ENCODE results near the gene CACHD1.

DNA sequence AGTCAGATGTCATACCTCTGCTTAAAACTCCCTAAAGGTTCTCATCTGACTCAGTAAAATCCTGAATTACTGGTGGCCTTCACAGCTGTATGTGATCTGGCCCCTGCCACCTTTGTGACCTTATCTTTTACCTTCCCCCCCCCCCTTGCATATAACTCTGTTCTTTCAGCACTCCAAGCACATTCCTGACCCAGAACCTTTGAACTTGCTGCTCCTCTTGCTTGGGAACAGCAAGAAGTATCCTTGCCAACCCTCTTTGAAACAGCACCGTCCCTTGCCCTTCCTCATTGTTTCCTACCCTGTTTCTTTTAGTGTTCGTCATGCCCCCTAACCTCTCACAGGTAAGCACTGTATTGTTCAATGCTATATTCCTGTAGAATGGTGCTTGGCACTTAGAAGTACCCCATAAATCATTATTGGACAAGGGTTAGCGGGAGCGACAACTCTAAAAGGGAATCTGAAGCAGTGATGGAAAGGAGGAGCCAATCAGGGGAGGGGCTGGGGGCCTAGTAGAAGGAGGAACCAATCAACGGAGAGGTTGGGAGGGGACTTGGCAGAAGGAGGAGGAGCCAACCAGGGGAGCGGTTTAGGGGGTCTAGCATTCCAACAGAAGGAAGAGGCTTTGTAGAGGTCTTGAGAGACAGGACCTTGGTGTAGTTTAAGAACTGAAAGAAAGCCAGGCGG lies 13.9 kb downstream of the CACHD1 start:
- TF ChIP-seq, protein P1, sequence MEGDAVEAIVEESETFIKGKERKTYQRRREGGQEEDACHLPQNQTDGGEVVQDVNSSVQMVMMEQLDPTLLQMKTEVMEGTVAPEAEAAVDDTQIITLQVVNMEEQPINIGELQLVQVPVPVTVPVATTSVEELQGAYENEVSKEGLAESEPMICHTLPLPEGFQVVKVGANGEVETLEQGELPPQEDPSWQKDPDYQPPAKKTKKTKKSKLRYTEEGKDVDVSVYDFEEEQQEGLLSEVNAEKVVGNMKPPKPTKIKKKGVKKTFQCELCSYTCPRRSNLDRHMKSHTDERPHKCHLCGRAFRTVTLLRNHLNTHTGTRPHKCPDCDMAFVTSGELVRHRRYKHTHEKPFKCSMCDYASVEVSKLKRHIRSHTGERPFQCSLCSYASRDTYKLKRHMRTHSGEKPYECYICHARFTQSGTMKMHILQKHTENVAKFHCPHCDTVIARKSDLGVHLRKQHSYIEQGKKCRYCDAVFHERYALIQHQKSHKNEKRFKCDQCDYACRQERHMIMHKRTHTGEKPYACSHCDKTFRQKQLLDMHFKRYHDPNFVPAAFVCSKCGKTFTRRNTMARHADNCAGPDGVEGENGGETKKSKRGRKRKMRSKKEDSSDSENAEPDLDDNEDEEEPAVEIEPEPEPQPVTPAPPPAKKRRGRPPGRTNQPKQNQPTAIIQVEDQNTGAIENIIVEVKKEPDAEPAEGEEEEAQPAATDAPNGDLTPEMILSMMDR (IDR thresholded peaks at IDR 0.05; ENCODE audit: low read depth, low read length): no peak
- TF ChIP-seq POLR2A (IDR thresholded peaks at IDR 0.05; ENCODE audit: extremely low read depth, insufficient read length) (no peak), MYC (IDR thresholded peaks at IDR 0.05; ENCODE audit: low read depth, low read length) (no peak)
- TF ChIP-seq, protein P2, sequence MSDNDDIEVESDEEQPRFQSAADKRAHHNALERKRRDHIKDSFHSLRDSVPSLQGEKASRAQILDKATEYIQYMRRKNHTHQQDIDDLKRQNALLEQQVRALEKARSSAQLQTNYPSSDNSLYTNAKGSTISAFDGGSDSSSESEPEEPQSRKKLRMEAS (IDR thresholded peaks at IDR 0.05; ENCODE audit: low read depth, low read length): no peak

Data from NB4 (cell line).